Cardiac muscle cell (in vitro differentiated cells and primary cell): ENCODE results near the gene TCP10L. TPM values are rescaled to one million over a fixed set of nuclear protein-coding genes. Genes with fewer than 3 reads are reported as not detected.

Source experiments
- DNase-seq, 2 donors: peaks; one replicate each; pipeline versions ENCODE4 v3.0.0 to v3.0.0-alpha.2; 2010 to 2017; ENCODE audit warnings: low read depth in 1 of 2, low spot score in 1 of 2
- H3K27ac ChIP-seq: fragments of 200-600 bp; sonication (generic); 2 replicates; pipeline ENCODE4 v1.5.1; 2016
- H3K27me3 ChIP-seq: fragments of 200-600 bp; sonication (generic); 2 replicates; pipeline ENCODE4 v1.6.0; 2016; ENCODE audit warnings: control low read depth
- H3K36me3 ChIP-seq: fragments of 200-600 bp; sonication (generic); 2 replicates; pipeline ENCODE4 v1.5.1; 2016; ENCODE audit warnings: control low read depth
- H3K4me1 ChIP-seq: fragments of 200-600 bp; sonication (generic); 2 replicates; pipeline ENCODE4 v1.8.1; 2017; ENCODE audit warnings: low read depth, mild to moderate bottlenecking, mixed run types
- H3K4me3 ChIP-seq: fragments of 200-600 bp; sonication (generic); 2 replicates; pipeline ENCODE4 v1.5.1; 2016; ENCODE audit warnings: mild to moderate bottlenecking
- H3K9me3 ChIP-seq: fragments of 200-600 bp; sonication (generic); 2 replicates; pipeline ENCODE4 v1.5.1; 2017; ENCODE audit warnings: low read depth, mild to moderate bottlenecking, control low read depth
- CTCF ChIP-seq: IDR thresholded peaks from 2 replicates; pipeline ENCODE4 v1.5.1; 2012; ENCODE audit warnings: low read depth, mild to moderate bottlenecking, low read length
- polyA plus RNA-seq: library from polyadenylated mRNA; unstranded; fragments of >200 nt; fragmentation: Nextera tagmentation; extraction: Ambion mirVana; gene quantifications from 2 replicates; pipeline ENCODE4 v1.2.1, GENCODE V29; 2016
- total RNA-seq: library from RNA; depleted of rRNA; stranded (reverse); fragments of >200 nt; gene quantifications from 2 replicates; pipeline ENCODE4 v1.2.3, GENCODE V29; 2016

The TCP10L gene
- total and polyA plus RNA-seq, 2 experiments from 2014 or later, result 1.5 to 4.5 TPM

- no peak for TF ChIP-seq CTCF
- Histone ChIP-seq H3K4me3 (no peak overlapping the region), H3K36me3 (no peaks in the 10 kb centered on the region), H3K27ac (no peak overlapping the region), H3K9me3 (no peaks in the 10 kb centered on the region), H3K27me3 (no peaks in the 10 kb centered on the region), H3K4me1 (no peaks in the 10 kb centered on the region)
- DNase-seq, result no peak
Measured at GRCh38 chr21:32593690-32594089, 8.4 kb upstream of the TCP10L start.

GRCh38 chr21:32592929-32593502 is 7.7 kb upstream of the TCP10L start:
- no peaks in the 10 kb centered on the region for H3K9me3 ChIP-seq
- H3K36me3 ChIP-seq, result no peaks in the 10 kb centered on the region
- no peak overlapping the region for H3K27ac ChIP-seq
- no peaks in the 10 kb centered on the region for H3K27me3 ChIP-seq
- no peak for TF ChIP-seq CTCF
- DNase-seq, result no peak
- no peak overlapping the region for H3K4me3 ChIP-seq
- H3K4me1 ChIP-seq, result no peaks in the 10 kb centered on the region

- TF ChIP-seq CTCF, result no peak
- H3K4me3 ChIP-seq, result no peak overlapping the region
- no peaks in the 10 kb centered on the region for H3K4me1 ChIP-seq
- no peaks in the 10 kb centered on the region for H3K27me3 ChIP-seq
- no peak for DNase-seq
- H3K9me3 ChIP-seq, result no peaks in the 10 kb centered on the region
- no peaks in the 10 kb centered on the region for H3K36me3 ChIP-seq
- no peak overlapping the region for H3K27ac ChIP-seq
Measured at GRCh38 chr21:32590130-32590529, 4.8 kb upstream of the TCP10L start.

GRCh38 chr21:32587651-32588050 is 2.3 kb upstream of the TCP10L start:
- H3K36me3 ChIP-seq, result no peaks in the 10 kb centered on the region
- no peaks in the 10 kb centered on the region for H3K27me3 ChIP-seq
- H3K4me3 ChIP-seq, result no peak overlapping the region
- H3K27ac ChIP-seq, result no peak overlapping the region
- TF ChIP-seq CTCF, result no peak
- no peaks in the 10 kb centered on the region for H3K4me1 ChIP-seq
- H3K9me3 ChIP-seq, result no peaks in the 10 kb centered on the region
- no peak for DNase-seq

GRCh38 chr21:32587120-32587519 is 1.8 kb upstream of the TCP10L start:
- Histone ChIP-seq H3K27me3 (no peaks in the 10 kb centered on the region), H3K9me3 (no peaks in the 10 kb centered on the region), H3K27ac (no peak overlapping the region), H3K4me1 (no peaks in the 10 kb centered on the region), H3K36me3 (no peaks in the 10 kb centered on the region), H3K4me3 (no peak overlapping the region)
- TF ChIP-seq CTCF, result no peak
- no peak for DNase-seq

- no peak for TF ChIP-seq CTCF
- no peaks in the 10 kb centered on the region for H3K36me3 ChIP-seq
- no peak overlapping the region for H3K27ac ChIP-seq
- H3K4me1 ChIP-seq, result no peaks in the 10 kb centered on the region
- no peak for DNase-seq
- H3K27me3 ChIP-seq, result no peaks in the 10 kb centered on the region
- H3K9me3 ChIP-seq, result no peaks in the 10 kb centered on the region
- no peak overlapping the region for H3K4me3 ChIP-seq
Measured at GRCh38 chr21:32585970-32586369, 647 bp upstream of the TCP10L start.
